ENCODE results near the gene SIRT3.

Gene SIRT3

DNA sequence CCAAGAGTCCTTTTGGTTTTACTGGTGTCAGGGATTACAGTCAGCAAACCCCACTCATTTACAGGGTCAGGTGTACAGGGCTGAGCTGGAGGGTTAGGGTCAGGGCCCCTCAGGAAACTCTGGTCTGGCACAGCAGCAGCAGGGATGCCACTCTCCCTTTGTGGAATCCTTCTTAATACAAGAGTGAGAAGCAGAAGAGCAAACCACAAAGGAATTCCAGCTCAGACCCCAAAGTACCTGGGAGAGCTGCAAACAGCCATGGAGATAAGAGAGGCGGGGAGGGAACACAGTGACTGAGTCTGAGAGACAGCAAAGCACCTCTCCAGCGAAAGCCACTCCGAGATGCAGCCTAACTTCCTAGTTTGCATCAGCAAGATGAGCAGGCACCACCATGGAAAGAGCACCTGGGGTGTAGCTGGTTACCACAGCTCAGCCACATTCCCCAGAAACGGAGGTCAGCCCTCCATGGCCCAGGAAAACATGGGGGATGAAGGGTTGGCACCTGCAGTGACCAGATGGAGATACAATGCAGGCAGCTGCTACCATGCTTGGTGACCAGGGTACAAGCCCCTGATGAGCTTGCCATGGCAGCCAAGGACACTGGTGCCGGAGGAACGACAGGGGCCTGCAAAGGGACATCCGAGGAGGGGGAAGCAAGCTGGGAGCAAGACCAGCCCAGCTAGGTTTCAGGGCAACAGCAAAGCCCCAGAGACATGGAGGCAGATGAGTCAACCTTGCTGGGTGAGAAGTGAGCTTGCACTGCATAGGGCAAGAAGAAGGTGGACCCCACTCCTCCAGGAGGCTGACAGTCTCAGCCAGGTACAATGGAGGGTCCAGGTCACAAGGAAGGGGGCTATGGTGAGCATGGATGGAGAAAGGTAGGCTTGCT is 32.8 kb downstream of the SIRT3 start:
- TF ChIP-seq, protein P1, sequence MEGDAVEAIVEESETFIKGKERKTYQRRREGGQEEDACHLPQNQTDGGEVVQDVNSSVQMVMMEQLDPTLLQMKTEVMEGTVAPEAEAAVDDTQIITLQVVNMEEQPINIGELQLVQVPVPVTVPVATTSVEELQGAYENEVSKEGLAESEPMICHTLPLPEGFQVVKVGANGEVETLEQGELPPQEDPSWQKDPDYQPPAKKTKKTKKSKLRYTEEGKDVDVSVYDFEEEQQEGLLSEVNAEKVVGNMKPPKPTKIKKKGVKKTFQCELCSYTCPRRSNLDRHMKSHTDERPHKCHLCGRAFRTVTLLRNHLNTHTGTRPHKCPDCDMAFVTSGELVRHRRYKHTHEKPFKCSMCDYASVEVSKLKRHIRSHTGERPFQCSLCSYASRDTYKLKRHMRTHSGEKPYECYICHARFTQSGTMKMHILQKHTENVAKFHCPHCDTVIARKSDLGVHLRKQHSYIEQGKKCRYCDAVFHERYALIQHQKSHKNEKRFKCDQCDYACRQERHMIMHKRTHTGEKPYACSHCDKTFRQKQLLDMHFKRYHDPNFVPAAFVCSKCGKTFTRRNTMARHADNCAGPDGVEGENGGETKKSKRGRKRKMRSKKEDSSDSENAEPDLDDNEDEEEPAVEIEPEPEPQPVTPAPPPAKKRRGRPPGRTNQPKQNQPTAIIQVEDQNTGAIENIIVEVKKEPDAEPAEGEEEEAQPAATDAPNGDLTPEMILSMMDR (IDR thresholded peaks at IDR 0.05; ENCODE audit: extremely low read depth, missing control alignments): no peak
- no peak for DNase-seq (ENCODE audit: low spot score)

DNA sequence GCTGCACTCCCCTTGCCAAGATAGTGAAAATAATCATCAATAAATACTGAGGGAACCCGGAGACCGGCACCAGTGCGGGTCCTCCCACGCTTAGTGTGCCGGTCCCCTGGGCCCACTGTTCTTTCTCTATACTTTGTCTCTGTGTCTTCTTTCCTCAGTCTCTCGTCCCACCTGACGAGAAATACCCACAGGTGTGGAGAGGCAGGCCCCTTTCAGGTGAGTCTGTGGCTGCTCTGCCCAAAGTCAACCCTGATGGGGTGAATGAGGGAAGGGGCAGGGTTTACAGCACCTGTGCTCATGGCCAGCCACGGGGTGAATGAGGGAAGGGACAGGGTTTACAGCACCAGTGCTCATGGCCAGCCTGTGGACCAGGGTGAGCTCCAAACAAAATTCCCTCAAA is 33.7 kb downstream of the SIRT3 start:
- TF ChIP-seq, protein P1 (IDR thresholded peaks at IDR 0.05; ENCODE audit: extremely low read depth, missing control alignments): no peak
- DNase-seq (ENCODE audit: low spot score): no peak

DNA sequence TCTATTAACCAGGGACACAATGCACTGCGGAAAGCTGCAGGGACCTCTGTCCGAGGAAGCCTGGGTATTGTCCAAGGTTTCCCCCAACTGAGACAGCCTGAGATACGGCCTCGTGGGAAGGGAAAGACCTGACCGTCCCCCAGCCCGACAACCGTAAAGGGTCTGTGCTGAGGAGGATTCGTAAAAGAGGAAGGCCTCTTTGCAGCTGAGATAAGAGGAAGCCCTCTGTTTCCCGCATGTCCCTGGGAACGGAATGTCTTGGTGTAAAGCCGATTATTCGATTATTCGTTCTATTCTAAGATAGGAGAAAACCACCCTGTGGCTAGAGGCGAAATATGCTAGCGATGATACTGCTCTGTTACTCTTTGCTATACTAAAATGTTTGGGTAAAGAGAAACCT is 34.2 kb downstream of the SIRT3 start:
- DNase-seq (ENCODE audit: low spot score): no peak
- TF ChIP-seq, protein P1 (IDR thresholded peaks at IDR 0.05; ENCODE audit: extremely low read depth, missing control alignments): no peak

DNA sequence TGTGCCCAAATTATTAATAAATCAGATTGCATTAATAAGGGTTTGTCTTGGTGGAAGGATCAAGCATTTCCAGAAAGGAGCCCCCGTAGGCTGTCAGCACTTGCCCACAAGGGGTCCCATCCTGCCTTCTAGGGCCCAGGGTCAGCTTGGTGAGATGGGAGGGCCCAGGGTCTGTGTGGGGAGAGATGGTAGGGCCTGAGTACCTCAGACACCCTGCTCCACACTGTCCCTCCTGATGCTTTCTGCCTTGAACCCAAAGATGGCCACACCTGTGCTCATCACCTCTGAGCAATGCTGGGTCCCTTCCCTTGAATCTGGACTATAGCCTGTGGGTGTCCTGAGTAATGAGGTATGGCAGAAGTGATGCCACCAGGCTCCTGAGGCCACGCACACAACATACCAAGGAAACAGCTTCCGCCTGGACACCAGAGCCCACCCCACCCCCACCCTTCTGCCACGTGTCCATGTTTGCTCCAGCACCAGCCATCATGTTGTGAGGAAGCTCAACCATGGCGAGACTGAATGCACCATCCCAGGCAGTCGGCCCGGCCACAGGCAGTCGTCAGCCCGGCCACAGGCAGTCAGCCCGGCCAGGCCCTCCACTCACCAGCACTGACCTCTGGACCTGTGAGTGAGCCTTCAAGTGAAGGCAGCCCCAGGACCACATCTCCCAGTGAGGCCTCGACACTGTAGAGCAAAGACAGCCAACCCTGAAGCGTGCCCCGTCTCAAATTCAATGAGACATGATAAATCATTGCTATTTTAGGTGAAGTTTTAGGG is 35.7 kb downstream of the SIRT3 start:
- TF ChIP-seq, protein P1 (IDR thresholded peaks at IDR 0.05; ENCODE audit: extremely low read depth, missing control alignments): no peak
- no peak for DNase-seq (ENCODE audit: low spot score)

DNA sequence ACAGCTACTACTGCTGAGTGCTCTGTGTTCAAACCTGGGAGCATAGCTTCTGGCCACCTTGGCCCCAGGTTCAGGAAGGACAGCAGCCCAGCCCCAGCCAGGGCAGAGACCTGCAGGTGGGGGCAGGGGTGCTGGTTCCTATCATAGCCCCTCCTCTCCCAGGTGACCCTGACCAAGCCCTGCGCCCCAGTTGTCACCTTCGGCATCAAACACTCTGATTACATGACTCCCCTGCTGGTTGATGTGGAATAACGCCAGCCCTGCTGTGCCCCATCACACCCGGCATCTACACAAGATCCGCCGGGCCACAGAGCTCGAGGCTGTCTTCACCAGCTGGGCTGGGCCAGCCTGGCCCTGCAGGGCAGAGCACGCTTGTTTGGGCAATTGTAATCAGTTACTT is 36.4 kb downstream of the SIRT3 start:
- TF ChIP-seq, protein P1 (IDR thresholded peaks at IDR 0.05; ENCODE audit: extremely low read depth, missing control alignments): no peak
- DNase-seq (ENCODE audit: low spot score): no peak

DNA sequence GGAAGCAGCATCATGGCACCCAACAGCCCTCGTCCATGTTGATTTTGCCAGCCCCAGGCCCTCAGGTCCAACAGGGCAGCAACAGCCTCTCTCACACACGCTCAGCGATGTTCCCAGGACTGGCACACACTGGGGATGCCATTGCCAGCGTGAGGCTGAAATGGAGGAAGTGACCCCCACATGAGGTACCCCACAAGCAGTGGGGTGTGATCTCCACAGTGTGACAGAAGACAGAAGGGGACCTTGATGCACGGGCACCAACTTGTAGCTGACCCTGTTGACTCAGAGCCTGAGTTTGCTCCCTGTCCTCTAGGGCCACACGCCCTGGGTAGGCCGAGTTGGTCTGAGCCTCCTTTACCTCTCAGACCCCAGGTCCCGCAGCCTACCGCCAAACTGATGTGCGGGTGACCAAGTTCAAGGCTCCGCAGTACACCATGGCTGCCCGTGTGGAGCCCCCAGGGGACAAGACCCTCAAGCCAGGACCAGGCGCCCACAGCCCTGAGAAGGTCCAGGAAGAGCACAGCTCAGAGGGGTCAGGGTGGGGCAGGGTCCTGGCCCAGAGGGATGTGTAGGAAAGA is 37.0 kb downstream of the SIRT3 start:
- TF ChIP-seq, protein P1 (IDR thresholded peaks at IDR 0.05; ENCODE audit: extremely low read depth, missing control alignments): no peak
- DNase-seq (ENCODE audit: low spot score): no peak

Measured in GM20000 (cell line).